PFSK-1 (cell line): ENCODE measurements around the gene OTUD4.

Experiments
- POLR2AphosphoS5 ChIP-seq: IDR thresholded peaks from 2 replicates; pipeline ENCODE4 v1.6.1; 2012; ENCODE audit warnings: low read depth, mild to moderate bottlenecking, control low read depth, low read length, moderate library complexity
- TF ChIP-seq, protein P1 (sequence below), 2 experiments: IDR thresholded peaks; 2 replicates each; pipeline versions ENCODE4 v1.6.1 to v1.8.0; 2011 to 2012; ENCODE audit warnings: low read depth in 2 of 2, low read length in 2 of 2, control low read depth in 1 of 2, inconsistent platforms in 1 of 2, mild to moderate bottlenecking in 1 of 2, moderate library complexity in 1 of 2; ENCODE audit not compliant: insufficient read depth in 1 of 2

DNA sequence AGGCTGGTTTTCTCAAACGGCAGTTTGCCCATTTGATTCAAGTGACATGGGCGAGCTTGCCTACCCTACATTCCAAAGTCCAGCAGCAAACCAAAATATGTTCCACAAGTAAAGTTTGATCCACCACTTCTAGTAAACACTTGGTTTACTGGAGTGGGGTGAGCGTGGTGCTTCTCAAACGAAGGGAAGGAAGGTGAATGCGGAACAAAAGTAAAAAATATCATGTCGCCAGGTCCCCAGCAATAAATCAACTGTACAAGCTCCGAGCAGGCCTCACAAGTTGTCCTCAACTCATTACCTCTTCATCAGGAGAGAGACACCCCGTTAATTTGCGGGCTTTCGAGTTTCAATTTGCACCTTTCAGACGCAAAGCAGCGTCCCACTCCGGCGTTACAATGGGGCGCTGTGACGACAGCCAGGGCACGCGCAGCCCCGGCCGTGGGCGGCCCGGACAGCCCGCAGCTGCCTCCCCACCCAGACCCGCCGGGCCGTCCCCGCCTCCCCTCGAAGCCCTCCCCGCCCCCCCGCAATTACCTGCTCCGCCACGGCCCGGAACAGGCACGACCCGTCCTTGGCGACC lies 1.0 kb downstream of the OTUD4 start:
- TF ChIP-seq, protein P1, sequence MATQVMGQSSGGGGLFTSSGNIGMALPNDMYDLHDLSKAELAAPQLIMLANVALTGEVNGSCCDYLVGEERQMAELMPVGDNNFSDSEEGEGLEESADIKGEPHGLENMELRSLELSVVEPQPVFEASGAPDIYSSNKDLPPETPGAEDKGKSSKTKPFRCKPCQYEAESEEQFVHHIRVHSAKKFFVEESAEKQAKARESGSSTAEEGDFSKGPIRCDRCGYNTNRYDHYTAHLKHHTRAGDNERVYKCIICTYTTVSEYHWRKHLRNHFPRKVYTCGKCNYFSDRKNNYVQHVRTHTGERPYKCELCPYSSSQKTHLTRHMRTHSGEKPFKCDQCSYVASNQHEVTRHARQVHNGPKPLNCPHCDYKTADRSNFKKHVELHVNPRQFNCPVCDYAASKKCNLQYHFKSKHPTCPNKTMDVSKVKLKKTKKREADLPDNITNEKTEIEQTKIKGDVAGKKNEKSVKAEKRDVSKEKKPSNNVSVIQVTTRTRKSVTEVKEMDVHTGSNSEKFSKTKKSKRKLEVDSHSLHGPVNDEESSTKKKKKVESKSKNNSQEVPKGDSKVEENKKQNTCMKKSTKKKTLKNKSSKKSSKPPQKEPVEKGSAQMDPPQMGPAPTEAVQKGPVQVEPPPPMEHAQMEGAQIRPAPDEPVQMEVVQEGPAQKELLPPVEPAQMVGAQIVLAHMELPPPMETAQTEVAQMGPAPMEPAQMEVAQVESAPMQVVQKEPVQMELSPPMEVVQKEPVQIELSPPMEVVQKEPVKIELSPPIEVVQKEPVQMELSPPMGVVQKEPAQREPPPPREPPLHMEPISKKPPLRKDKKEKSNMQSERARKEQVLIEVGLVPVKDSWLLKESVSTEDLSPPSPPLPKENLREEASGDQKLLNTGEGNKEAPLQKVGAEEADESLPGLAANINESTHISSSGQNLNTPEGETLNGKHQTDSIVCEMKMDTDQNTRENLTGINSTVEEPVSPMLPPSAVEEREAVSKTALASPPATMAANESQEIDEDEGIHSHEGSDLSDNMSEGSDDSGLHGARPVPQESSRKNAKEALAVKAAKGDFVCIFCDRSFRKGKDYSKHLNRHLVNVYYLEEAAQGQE (IDR thresholded peaks at IDR 0.05; ENCODE audit: insufficient read depth in 1 of 2, low read depth in 2 of 2, low read length in 2 of 2): no peak
- TF ChIP-seq POLR2AphosphoS5: no peak; the same call in 1 of the 2 replicates
